ENCODE data around the gene HAS3. TPM values are rescaled to one million over a fixed set of nuclear protein-coding genes. Genes with fewer than 3 reads are reported as not detected.
"Not testable (repeated sequence)": the region's sequence is repeated elsewhere in the genome, so short reads cannot be mapped to it uniquely, and the experiment has no call there.

HAS3 gene
- total and polyA plus RNA-seq, 4 donors: 0.09 to 0.75 (median 0.26) TPM

DNA sequence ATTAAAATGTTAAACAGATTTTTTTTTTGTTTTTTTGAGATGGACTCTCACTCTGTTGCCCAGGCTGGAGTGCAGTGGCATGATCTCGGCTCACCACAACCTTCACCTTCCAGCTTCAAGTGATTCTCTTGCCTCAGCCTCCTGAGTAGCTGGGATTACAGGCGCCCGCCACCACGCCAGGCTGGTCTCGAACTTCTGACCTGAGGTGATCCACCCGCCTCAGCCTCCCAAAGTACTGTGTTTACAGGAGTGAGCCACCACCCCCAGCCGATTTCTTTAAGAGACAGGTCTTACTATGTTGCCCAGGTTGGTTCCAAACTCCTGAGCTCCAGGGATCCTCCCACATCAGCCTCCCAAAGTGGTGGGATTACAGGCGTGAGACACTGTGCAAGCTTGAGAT, 19.0 kb downstream of the HAS3 start:
- H3K27ac ChIP-seq (ENCODE audit: low read depth in 1 of 2, low read length in 2 of 2); H3K9ac ChIP-seq (ENCODE audit: low read depth in 1 of 2, low read length in 2 of 2); H3K9me3 ChIP-seq (ENCODE audit: control insufficient read depth in 4 of 4, low read length in 3 of 4); H3K4me3 ChIP-seq (ENCODE audit: low read depth in 1 of 3, low read length in 3 of 3); DNase-seq (ENCODE audit: low spot score); H3K27me3 ChIP-seq (ENCODE audit: control insufficient read depth in 4 of 4, insufficient read depth in 4 of 4, low read length in 3 of 4): not testable (repeated sequence)
- H3K4me1 ChIP-seq (ENCODE audit: control insufficient read depth in 4 of 4, insufficient read depth in 4 of 4, low read length in 3 of 4): peaks cover 5 to 22% (median 14%) of the 10 kb centered on the region in 4 donors
- H3K36me3 ChIP-seq (ENCODE audit: control insufficient read depth in 4 of 4, insufficient read depth in 3 of 4, low read depth in 1 of 4, low read length in 3 of 4): peaks cover 4 to 12% (median 9%) of the 10 kb centered on the region in 4 donors
- 90% methylated on average over 8 of the region's 8 CpGs for WGBS

DNA sequence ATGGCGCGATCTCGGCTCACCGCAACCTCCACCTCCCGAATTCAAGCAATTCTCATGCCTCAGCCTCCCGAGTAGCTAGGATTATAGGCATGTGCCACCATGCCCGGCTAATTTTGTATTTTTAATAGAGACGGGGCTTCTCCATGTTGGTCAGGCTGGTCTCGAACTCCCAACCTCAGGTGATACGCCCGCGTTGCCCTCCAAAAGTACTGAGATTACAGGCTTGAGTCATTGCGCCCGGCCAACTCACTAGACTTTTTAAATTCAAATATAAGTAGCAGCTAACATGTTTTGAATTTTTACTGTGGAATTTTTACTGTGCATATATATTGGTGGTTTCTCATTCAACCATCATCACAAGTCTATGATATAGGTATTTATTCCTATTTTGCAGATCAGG, 19.5 kb downstream of the HAS3 start:
- not testable (repeated sequence) for H3K9ac ChIP-seq (ENCODE audit: low read depth in 1 of 2, low read length in 2 of 2); H3K27me3 ChIP-seq (ENCODE audit: control insufficient read depth in 4 of 4, insufficient read depth in 4 of 4, low read length in 3 of 4); DNase-seq (ENCODE audit: low spot score); H3K27ac ChIP-seq (ENCODE audit: low read depth in 1 of 2, low read length in 2 of 2); H3K9me3 ChIP-seq (ENCODE audit: control insufficient read depth in 4 of 4, low read length in 3 of 4); H3K4me3 ChIP-seq (ENCODE audit: low read depth in 1 of 3, low read length in 3 of 3)
- 97% methylated on average over 14 of the region's 14 CpGs for WGBS
- Histone ChIP-seq H3K36me3 (ENCODE audit: control insufficient read depth in 4 of 4, insufficient read depth in 3 of 4, low read depth in 1 of 4, low read length in 3 of 4) (peaks cover 2 to 12% (median 8%) of the 10 kb centered on the region in 4 donors), H3K4me1 (ENCODE audit: control insufficient read depth in 4 of 4, insufficient read depth in 4 of 4, low read length in 3 of 4) (peaks cover 0 to 17% (median 8%) of the 10 kb centered on the region in 4 donors)

DNA sequence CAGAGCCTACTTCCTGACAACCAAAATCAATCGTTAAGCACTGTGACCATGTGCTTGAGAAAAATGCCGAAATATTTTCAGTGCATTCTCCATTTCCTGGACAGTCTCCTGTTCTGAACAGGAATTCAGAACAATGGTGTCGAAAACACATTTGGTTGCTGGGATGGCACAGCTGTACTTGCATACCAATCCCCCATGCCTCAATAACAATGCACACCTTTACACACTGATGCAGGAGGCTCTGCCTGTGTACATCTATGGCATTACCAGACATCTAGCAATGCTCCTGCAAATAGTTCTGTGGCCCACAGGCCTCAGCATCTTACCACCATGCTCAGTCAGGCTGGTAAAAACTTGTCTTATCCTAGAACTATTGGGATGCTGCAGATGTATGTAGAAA, 20.8 kb downstream of the HAS3 start:
- H3K9me3 ChIP-seq (ENCODE audit: control insufficient read depth in 4 of 4, low read length in 3 of 4): no peaks in the 10 kb centered on the region
- H3K27ac ChIP-seq (ENCODE audit: low read depth in 1 of 2, low read length in 2 of 2): no peak overlapping the region
- no peak overlapping the region for H3K9ac ChIP-seq (ENCODE audit: low read depth in 1 of 2, low read length in 2 of 2)
- peaks cover 0 to 2% (median under 1%) of the 10 kb centered on the region in 4 donors for H3K36me3 ChIP-seq (ENCODE audit: control insufficient read depth in 4 of 4, insufficient read depth in 3 of 4, low read depth in 1 of 4, low read length in 3 of 4)
- peaks cover 5 to 27% (median 13%) of the 10 kb centered on the region in 4 donors for H3K4me1 ChIP-seq (ENCODE audit: control insufficient read depth in 4 of 4, insufficient read depth in 4 of 4, low read length in 3 of 4)
- DNase-seq (ENCODE audit: low spot score): no peak
- no peak overlapping the region for H3K4me3 ChIP-seq (ENCODE audit: low read depth in 1 of 3, low read length in 3 of 3)
- H3K27me3 ChIP-seq (ENCODE audit: control insufficient read depth in 4 of 4, insufficient read depth in 4 of 4, low read length in 3 of 4): no peaks in the 10 kb centered on the region
- TF ChIP-seq EGR1 (IDR thresholded peaks at IDR 0.05; ENCODE audit: low read depth in 2 of 2) (no peak), REST (IDR thresholded peaks at IDR 0.05) (no peak), YY1 (IDR thresholded peaks at IDR 0.05) (no peak), HNF4A (conservative IDR thresholded peaks at IDR 0.05) (no peak), HNF4G (IDR thresholded peaks at IDR 0.05) (no peak), ATF3 (IDR thresholded peaks at IDR 0.05) (no peak), RAD21 (IDR thresholded peaks at IDR 0.05) (no peak), SP1 (IDR thresholded peaks at IDR 0.05) (no peak)
- TF ChIP-seq, protein P1, sequence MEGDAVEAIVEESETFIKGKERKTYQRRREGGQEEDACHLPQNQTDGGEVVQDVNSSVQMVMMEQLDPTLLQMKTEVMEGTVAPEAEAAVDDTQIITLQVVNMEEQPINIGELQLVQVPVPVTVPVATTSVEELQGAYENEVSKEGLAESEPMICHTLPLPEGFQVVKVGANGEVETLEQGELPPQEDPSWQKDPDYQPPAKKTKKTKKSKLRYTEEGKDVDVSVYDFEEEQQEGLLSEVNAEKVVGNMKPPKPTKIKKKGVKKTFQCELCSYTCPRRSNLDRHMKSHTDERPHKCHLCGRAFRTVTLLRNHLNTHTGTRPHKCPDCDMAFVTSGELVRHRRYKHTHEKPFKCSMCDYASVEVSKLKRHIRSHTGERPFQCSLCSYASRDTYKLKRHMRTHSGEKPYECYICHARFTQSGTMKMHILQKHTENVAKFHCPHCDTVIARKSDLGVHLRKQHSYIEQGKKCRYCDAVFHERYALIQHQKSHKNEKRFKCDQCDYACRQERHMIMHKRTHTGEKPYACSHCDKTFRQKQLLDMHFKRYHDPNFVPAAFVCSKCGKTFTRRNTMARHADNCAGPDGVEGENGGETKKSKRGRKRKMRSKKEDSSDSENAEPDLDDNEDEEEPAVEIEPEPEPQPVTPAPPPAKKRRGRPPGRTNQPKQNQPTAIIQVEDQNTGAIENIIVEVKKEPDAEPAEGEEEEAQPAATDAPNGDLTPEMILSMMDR (IDR thresholded peaks at IDR 0.05; ENCODE audit: low read depth, low read length, missing input control): no peak
- WGBS: 80% methylated on average over 3 of the region's 3 CpGs

GRCh38 chr16:69126801-69127200, 21.3 kb downstream of the HAS3 start:
- H3K9ac ChIP-seq (ENCODE audit: low read depth in 1 of 2, low read length in 2 of 2); H3K4me3 ChIP-seq (ENCODE audit: low read depth in 1 of 3, low read length in 3 of 3); DNase-seq (ENCODE audit: low spot score); H3K27me3 ChIP-seq (ENCODE audit: control insufficient read depth in 4 of 4, insufficient read depth in 4 of 4, low read length in 3 of 4); H3K27ac ChIP-seq (ENCODE audit: low read depth in 1 of 2, low read length in 2 of 2); H3K36me3 ChIP-seq (ENCODE audit: control insufficient read depth in 4 of 4, insufficient read depth in 3 of 4, low read depth in 1 of 4, low read length in 3 of 4); H3K9me3 ChIP-seq (ENCODE audit: control insufficient read depth in 4 of 4, low read length in 3 of 4): not testable (repeated sequence)
- peaks cover 5 to 27% (median 13%) of the 10 kb centered on the region in 4 donors for H3K4me1 ChIP-seq (ENCODE audit: control insufficient read depth in 4 of 4, insufficient read depth in 4 of 4, low read length in 3 of 4)
- WGBS: 97% methylated on average over 10 of the region's 10 CpGs
